H1 (cell line): Measurements from ENCODE around the gene CST1. TPM values are rescaled to one million over a fixed set of nuclear protein-coding genes. Genes with fewer than 3 reads are reported as not detected.

Experiments
- CTCF ChIA-PET: fragments of 300-600 bp; sonication (Branson Sonifier 250); formaldehyde crosslinking; loops from one replicate; lab custom pipeline; 2021; ENCODE audit not compliant: partially characterized antibody; lab: Charles Lee
- POLR2A ChIA-PET: fragments of 300-600 bp; sonication (Branson Sonifier 250); formaldehyde crosslinking; loops from one replicate; lab custom pipeline; 2021; ENCODE audit warnings: inconsistent platforms; ENCODE audit not compliant: partially characterized antibody; lab: Charles Lee
- DNase-seq, 2 experiments: peaks; one replicate each; pipeline versions ENCODE4 v3.0.0 to v3.0.0-alpha.2; 2010 to 2022; ENCODE audit warnings: low spot score in 2 of 2, low read depth in 1 of 2, mixed read lengths in 1 of 2
- FAIRE-seq: peaks from 2 replicates; lab custom pipeline; 2011; peaks lifted over from hg19 to GRCh38; lab: Jason Lieb, UNC
- H2AFZ ChIP-seq: 2 replicates; pipeline ENCODE4 v1.8.1; 2012; ENCODE audit warnings: low read length, inconsistent platforms
- H2AK5ac ChIP-seq: 2 replicates; pipeline ENCODE4 v1.6.1; 2013; ENCODE audit warnings: low read depth, low read length
- H2BK120ac ChIP-seq: replicated peaks from 2 replicates; pipeline ENCODE3; 2013; ENCODE audit warnings: low read depth, low read length, inconsistent platforms
- H2BK12ac ChIP-seq: 2 replicates; pipeline ENCODE4 v1.6.1; 2013; ENCODE audit warnings: low read depth, low read length
- H2BK15ac ChIP-seq: 2 replicates; pipeline ENCODE4 v1.6.1; 2013; ENCODE audit warnings: low read length
- H2BK20ac ChIP-seq: 2 replicates; pipeline ENCODE4 v1.6.1; 2013; ENCODE audit warnings: low read length
- H2BK5ac ChIP-seq: 2 replicates; pipeline ENCODE4 v1.6.1; 2013; ENCODE audit warnings: low read depth, low read length
- H3K14ac ChIP-seq: 2 replicates; pipeline ENCODE4 v1.6.1; 2013; ENCODE audit warnings: inconsistent platforms; ENCODE audit not compliant: insufficient read length
- H3K18ac ChIP-seq: 2 replicates; pipeline ENCODE4 v1.6.1; 2013; ENCODE audit warnings: low read length; ENCODE audit errors: extremely low read depth
- H3K23ac ChIP-seq: 2 replicates; pipeline ENCODE4 v1.6.1; 2013; ENCODE audit warnings: inconsistent platforms; ENCODE audit not compliant: insufficient read length
- H3K23me2 ChIP-seq: 2 replicates; pipeline ENCODE4 v1.6.1; 2013; ENCODE audit warnings: low read depth, low read length
- H3K27ac ChIP-seq: 2 replicates; pipeline ENCODE4 v1.6.1; 2011; ENCODE audit warnings: low read depth, low read length, inconsistent platforms
- H3K27me3 ChIP-seq, 4 experiments: replicated peaks in 1 of 4; 1 replicate in 1 of 4; 2 replicates in 3 of 4; pipeline versions ENCODE4 v1.6.1 to v1.8.1; 2011 to 2013; ENCODE audit warnings: low read length in 3 of 4, mild to moderate bottlenecking in 3 of 4, inconsistent platforms in 2 of 4, mixed read lengths in 2 of 4, moderate library complexity in 1 of 4; ENCODE audit not compliant: control insufficient read depth in 3 of 4, insufficient read depth in 3 of 4; ENCODE audit errors: extremely low read depth in 1 of 4
- H3K36me3 ChIP-seq, 4 experiments: 2 replicates each; pipeline versions ENCODE4 v1.6.1 to v1.8.1; 2011 to 2013; ENCODE audit warnings: mild to moderate bottlenecking in 4 of 4, low read length in 3 of 4, moderate library complexity in 2 of 4, control low read depth in 1 of 4, inconsistent platforms in 1 of 4; ENCODE audit not compliant: insufficient read depth in 4 of 4, control insufficient read depth in 2 of 4
- H3K4ac ChIP-seq: replicated peaks from 2 replicates; pipeline ENCODE3; 2013; ENCODE audit warnings: low read length, low read depth, mixed read lengths, inconsistent platforms; ENCODE audit not compliant: insufficient read length
- H3K4me1 ChIP-seq, 4 experiments: replicated peaks in 1 of 4; 1 replicate in 1 of 4; 2 replicates in 3 of 4; pipeline versions ENCODE4 v1.6.1 to v1.8.1; 2011 to 2013; ENCODE audit warnings: low read length in 3 of 4, inconsistent platforms in 2 of 4, mixed read lengths in 1 of 4; ENCODE audit not compliant: insufficient read depth in 4 of 4, control insufficient read depth in 3 of 4
- H3K4me2 ChIP-seq, 2 experiments: 2 replicates each; pipeline versions ENCODE4 v1.6.1 to v1.8.1; 2011 to 2013; ENCODE audit warnings: low read depth in 2 of 2, low read length in 2 of 2, control low read depth in 1 of 2, inconsistent platforms in 1 of 2, mild to moderate bottlenecking in 1 of 2; ENCODE audit not compliant: insufficient read depth in 1 of 2
- H3K4me3 ChIP-seq, 4 experiments: fragments of 200-600, 300-600 bp in 1 of 4; sonication (generic), shearing (Covaris generic), sonication (Bioruptor Twin) in 1 of 4; 2 replicates each; pipeline versions ENCODE4 v1.5.1 to v1.8.1; 2011 to 2016; ENCODE audit warnings: low read length in 4 of 4, low read depth in 3 of 4, control low read depth in 2 of 4, inconsistent platforms in 2 of 4, mild to moderate bottlenecking in 2 of 4, mixed read lengths in 1 of 4, moderate library complexity in 1 of 4; ENCODE audit not compliant: insufficient read depth in 2 of 4; ENCODE audit errors: extremely low read depth in 1 of 4
- H3K56ac ChIP-seq: replicated peaks from 2 replicates; pipeline ENCODE3; 2013; ENCODE audit warnings: low read depth, mild to moderate bottlenecking, mixed read lengths, low read length, inconsistent platforms; ENCODE audit not compliant: insufficient read length
- H3K79me1 ChIP-seq: 2 replicates; pipeline ENCODE4 v1.6.1; 2013; ENCODE audit warnings: low read depth, low read length, control low read depth
- H3K79me2 ChIP-seq, 2 experiments: 2 replicates each; pipeline versions ENCODE4 v1.6.1 to v1.8.1; 2012 to 2013; ENCODE audit warnings: low read length in 2 of 2, mild to moderate bottlenecking in 2 of 2, inconsistent platforms in 1 of 2; ENCODE audit not compliant: insufficient read depth in 2 of 2, control insufficient read depth in 1 of 2
- H3K9ac ChIP-seq, 4 experiments: replicated peaks in 1 of 4; 1 replicate in 1 of 4; 2 replicates in 3 of 4; pipeline versions ENCODE4 v1.6.1 to v1.8.1; 2011 to 2013; ENCODE audit warnings: low read depth in 3 of 4, low read length in 3 of 4, control low read depth in 2 of 4, mild to moderate bottlenecking in 2 of 4, moderate library complexity in 2 of 4, inconsistent platforms in 1 of 4; ENCODE audit errors: extremely low read depth in 1 of 4
- H3K9me3 ChIP-seq, 2 experiments: 2 replicates each; pipeline versions ENCODE4 v1.6.1 to v1.8.1; 2012 to 2013; ENCODE audit warnings: mild to moderate bottlenecking in 2 of 2, moderate library complexity in 2 of 2, control low read depth in 1 of 2, inconsistent platforms in 1 of 2, low read depth in 1 of 2, low read length in 1 of 2, mixed read lengths in 1 of 2; ENCODE audit not compliant: insufficient read depth in 2 of 2
- H4K20me1 ChIP-seq, 2 experiments: replicated peaks in 1 of 2; 2 replicates each; pipeline versions ENCODE3 to v1.8.1; 2011 to 2013; ENCODE audit warnings: inconsistent platforms in 2 of 2, low read length in 2 of 2, mild to moderate bottlenecking in 1 of 2; ENCODE audit not compliant: insufficient read depth in 2 of 2, control insufficient read depth in 1 of 2
- H4K5ac ChIP-seq: 2 replicates; pipeline ENCODE4 v1.6.1; 2013; ENCODE audit warnings: low read length, low read depth, mixed read lengths, inconsistent platforms; ENCODE audit not compliant: insufficient read length
- H4K8ac ChIP-seq: 2 replicates; pipeline ENCODE4 v1.8.0; 2013; ENCODE audit warnings: mild to moderate bottlenecking, moderate library complexity, low read length, inconsistent platforms; ENCODE audit not compliant: insufficient read depth; ENCODE audit errors: extremely low read depth
- H4K91ac ChIP-seq: replicated peaks from 2 replicates; pipeline ENCODE3; 2013; ENCODE audit warnings: low read length, mixed read lengths, inconsistent platforms; ENCODE audit not compliant: insufficient read length
- BACH1 ChIP-seq: IDR thresholded peaks from 2 replicates; pipeline ENCODE4 v1.6.1; 2012; ENCODE audit warnings: low read length, improper control_type of control experiment
- CEBPB ChIP-seq: IDR thresholded peaks from 2 replicates; pipeline ENCODE4 v1.6.1; 2012; ENCODE audit warnings: low read depth, low read length
- EGR1 ChIP-seq: IDR thresholded peaks from 2 replicates; pipeline ENCODE4 v1.6.1; 2011; ENCODE audit warnings: low read depth, low read length, borderline replicate concordance
- EZH2 ChIP-seq: fragments of 200-600 bp; sonication (generic); IDR thresholded peaks from 2 replicates; pipeline ENCODE4 v1.7.1; 2012; ENCODE audit warnings: low read depth, mild to moderate bottlenecking, moderate library complexity, low read length, inconsistent platforms; ENCODE audit not compliant: severe bottlenecking
- GABPA ChIP-seq: IDR thresholded peaks from 2 replicates; pipeline ENCODE4 v1.6.1; 2011; ENCODE audit warnings: mild to moderate bottlenecking, low read length, moderate library complexity, borderline replicate concordance; ENCODE audit not compliant: insufficient read depth
- HDAC6 ChIP-seq: IDR thresholded peaks from one replicate; pipeline ENCODE4 v1.7.1; 2012; ENCODE audit warnings: low read depth, mild to moderate bottlenecking, inconsistent platforms, low read length, moderate library complexity
- POU5F1 ChIP-seq: IDR thresholded peaks from 2 replicates; pipeline ENCODE4 v1.6.1; 2011; ENCODE audit warnings: low read depth, mild to moderate bottlenecking, low read length, moderate library complexity
- RFX5 ChIP-seq: IDR thresholded peaks from 2 replicates; pipeline ENCODE4 v1.6.1; 2011; ENCODE audit warnings: low read depth, low read length, improper control_type of control experiment, borderline replicate concordance
- SP4 ChIP-seq: IDR thresholded peaks from 2 replicates; pipeline ENCODE4 v1.6.1; 2012; ENCODE audit warnings: low read length, inconsistent platforms
- SRF ChIP-seq: IDR thresholded peaks from 2 replicates; pipeline ENCODE4 v1.6.1; 2011; ENCODE audit warnings: mild to moderate bottlenecking, low read depth, low read length, moderate library complexity
- TAF7 ChIP-seq: optimal IDR thresholded peaks from 2 replicates; pipeline ENCODE3; 2011; ENCODE audit warnings: low read depth, mild to moderate bottlenecking, inconsistent platforms, low read length, moderate library complexity, borderline replicate concordance
- WGBS, 2 experiments: shearing (Covaris generic) in 1 of 2; methylation state at CpG; one replicate each; pipeline versions ENCODE4 v1.1.6 to v1.1.7; 2013 to 2015; ENCODE audit warnings: low lambda C conversion rate in 2 of 2, mixed read lengths in 2 of 2, inconsistent platforms in 1 of 2, low coverage in 1 of 2, missing lambda C conversion rate in 1 of 2; ENCODE audit not compliant: insufficient replicate concordance in 2 of 2, insufficient coverage in 1 of 2, insufficient read length in 1 of 2; ENCODE audit errors: extremely low coverage in 1 of 2, missing lambda C conversion rate in 1 of 2; 5-methylcytosine and 5-hydroxymethylcytosine counted together
- polyA plus RNA-seq, 7 experiments: library from polyadenylated mRNA; depleted of rRNA in 3 of 7; stranded (reverse) in 5 of 7; unstranded in 2 of 7; fragments of >200 nt in 5 of 7; fragments of 200-250 nt in 2 of 7; gene quantifications; 1 replicate in 5 of 7; 2 replicates in 1 of 7; 4 replicates in 1 of 7; pipeline versions ENCODE4 v1.2.1 to v1.2.3, GENCODE V29; 2011 to 2013; ENCODE audit warnings: missing spikeins in 2 of 7, mixed read lengths in 2 of 7
- total RNA-seq: library from RNA; stranded (reverse); fragmentation: NEBNext Ultra II Directional; extraction: Animal tissue kit (Norgen Biotek cat#: 25700); gene quantifications from 2 replicates; pipeline ENCODE4 v1.2.1, GENCODE V29; 2021
- TF ChIP-seq, protein P1 (sequence below), 3 experiments: IDR thresholded peaks; 1 replicate in 2 of 3; 2 replicates in 1 of 3; pipeline versions ENCODE4 v1.5.1 to v1.6.1; 2011; ENCODE audit warnings: low read length in 3 of 3, mild to moderate bottlenecking in 3 of 3, inconsistent platforms in 2 of 3, low read depth in 1 of 3, moderate library complexity in 1 of 3; ENCODE audit not compliant: insufficient read depth in 1 of 3; ENCODE audit errors: control extremely low read depth in 1 of 3

The CST1 gene
- total and polyA plus RNA-seq, 2 of the 8 experiments (the other 6 are each of a cell fraction or from before 2014, with no cell fraction given): 2.3 to 2.9 TPM

GRCh38 chr20:23700931-23701330 lies 49.8 kb downstream of the CST1 start:
- CTCF ChIA-PET: interaction anchor here (1.5 kb wide), 1 partner anchor 13 kb away, joined by 5 read pairs; the partner anchor contains the start of gene CST4
- no peak overlapping the region for H3K4ac ChIP-seq
- 0 out of 2 replicates have a peak overlapping the region, but pooled peaks have one; percentile 7 for H2AFZ ChIP-seq
- no peaks in the 10 kb centered on the region for H3K27me3 ChIP-seq
- no peaks in the 10 kb centered on the region for H4K20me1 ChIP-seq
- H3K23ac ChIP-seq: no peak overlapping the region
- no peaks in the 10 kb centered on the region for H3K79me1 ChIP-seq
- no peaks in the 10 kb centered on the region for H3K4me1 ChIP-seq
- H2BK120ac ChIP-seq: no peak overlapping the region
- POLR2A ChIA-PET: no interaction called here
- H3K9me3 ChIP-seq: no peaks in the 10 kb centered on the region
- no peak overlapping the region for H3K4me3 ChIP-seq
- 0 out of 2 replicates have a peak overlapping the region, but pooled peaks have one; percentile 24 for H2AK5ac ChIP-seq
- H4K5ac ChIP-seq: no peak overlapping the region
- H2BK12ac ChIP-seq: no peak overlapping the region
- H3K18ac ChIP-seq: no peak overlapping the region
- 91% methylated on average over 3 of the region's 3 CpGs; no CpG with 5 or more reads in 1 of the 2 experiments for WGBS, 2 experiments
- no peak overlapping the region for H3K27ac ChIP-seq
- no peak overlapping the region for H2BK20ac ChIP-seq
- no peak overlapping the region for H3K9ac ChIP-seq
- H2BK15ac ChIP-seq: no peak overlapping the region
- FAIRE-seq (no peak), DNase-seq (no peak)
- H3K14ac ChIP-seq: no peak overlapping the region
- H3K79me2 ChIP-seq: no peaks in the 10 kb centered on the region
- H3K4me2 ChIP-seq: no peak overlapping the region; a peak in 1 of 4 replicates
- no peaks in the 10 kb centered on the region; the same call in 1 of the 2 replicates for H3K23me2 ChIP-seq
- no peaks in the 10 kb centered on the region for H3K36me3 ChIP-seq
- no peak overlapping the region for H3K56ac ChIP-seq
- H4K91ac ChIP-seq: no peak overlapping the region
- H2BK5ac ChIP-seq: no peak overlapping the region
- H4K8ac ChIP-seq: no peak overlapping the region
- TF ChIP-seq GABPA (no peak), SRF (no peak), EGR1 (no peak), BACH1 (no peak), TAF7 (no peak), HDAC6 (no peak), POU5F1 (no peak), EZH2 (no peak), SP4 (no peak), CEBPB (no peak), RFX5 (no peak)
- TF ChIP-seq, protein P1, sequence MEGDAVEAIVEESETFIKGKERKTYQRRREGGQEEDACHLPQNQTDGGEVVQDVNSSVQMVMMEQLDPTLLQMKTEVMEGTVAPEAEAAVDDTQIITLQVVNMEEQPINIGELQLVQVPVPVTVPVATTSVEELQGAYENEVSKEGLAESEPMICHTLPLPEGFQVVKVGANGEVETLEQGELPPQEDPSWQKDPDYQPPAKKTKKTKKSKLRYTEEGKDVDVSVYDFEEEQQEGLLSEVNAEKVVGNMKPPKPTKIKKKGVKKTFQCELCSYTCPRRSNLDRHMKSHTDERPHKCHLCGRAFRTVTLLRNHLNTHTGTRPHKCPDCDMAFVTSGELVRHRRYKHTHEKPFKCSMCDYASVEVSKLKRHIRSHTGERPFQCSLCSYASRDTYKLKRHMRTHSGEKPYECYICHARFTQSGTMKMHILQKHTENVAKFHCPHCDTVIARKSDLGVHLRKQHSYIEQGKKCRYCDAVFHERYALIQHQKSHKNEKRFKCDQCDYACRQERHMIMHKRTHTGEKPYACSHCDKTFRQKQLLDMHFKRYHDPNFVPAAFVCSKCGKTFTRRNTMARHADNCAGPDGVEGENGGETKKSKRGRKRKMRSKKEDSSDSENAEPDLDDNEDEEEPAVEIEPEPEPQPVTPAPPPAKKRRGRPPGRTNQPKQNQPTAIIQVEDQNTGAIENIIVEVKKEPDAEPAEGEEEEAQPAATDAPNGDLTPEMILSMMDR (IDR thresholded peaks at IDR 0.05; ENCODE audit: control extremely low read depth in 1 of 3, insufficient read depth in 1 of 3, low read depth in 1 of 3, low read length in 3 of 3): no peak
